A204.1 (cell line): ENCODE results near the gene OR1F1.
"Not testable (repeated sequence)": the region's sequence is repeated elsewhere in the genome, so short reads cannot be mapped to it uniquely, and the experiment has no call there.

Experiments
- FAIRE-seq: peaks from 2 replicates; lab custom pipeline; 2012; peaks lifted over from hg19 to GRCh38; lab: Jason Lieb, UNC

Gene OR1F1

GRCh38 chr16:3187798-3188674, at the start of gene OR1F1:
TSS of gene OR1F1 (plus strand) at chr16:3188204.
- FAIRE-seq, result peak; percentile 83

GRCh38 chr16:3138342-3138741, 49.7 kb upstream of the OR1F1 start:
- FAIRE-seq, result no peak

GRCh38 chr16:3138823-3139426, 49.1 kb upstream of the OR1F1 start:
- no peak for FAIRE-seq

GRCh38 chr16:3139561-3139960, 48.4 kb upstream of the OR1F1 start:
- FAIRE-seq, result not testable (repeated sequence)

- no peak for FAIRE-seq
Observed at GRCh38 chr16:3140603-3141427, 47.2 kb upstream of the OR1F1 start.

GRCh38 chr16:3141781-3142311, 46.2 kb upstream of the OR1F1 start:
- FAIRE-seq, result no peak

GRCh38 chr16:3142327-3142726, 45.7 kb upstream of the OR1F1 start:
- FAIRE-seq, result no peak

- no peak for FAIRE-seq
Observed at GRCh38 chr16:3142770-3143169, 45.2 kb upstream of the OR1F1 start.

GRCh38 chr16:3143189-3143588, 44.8 kb upstream of the OR1F1 start:
- FAIRE-seq, result no peak

GRCh38 chr16:3143598-3144320, 44.2 kb upstream of the OR1F1 start:
- no peak for FAIRE-seq

- no peak for FAIRE-seq
Observed at GRCh38 chr16:3144321-3144983, 43.6 kb upstream of the OR1F1 start.

GRCh38 chr16:3145151-3145550, 42.9 kb upstream of the OR1F1 start:
- FAIRE-seq, result no peak

GRCh38 chr16:3145660-3146059, 42.3 kb upstream of the OR1F1 start:
- no peak for FAIRE-seq

GRCh38 chr16:3147046-3147756, 40.8 kb upstream of the OR1F1 start:
- no peak for FAIRE-seq

GRCh38 chr16:3147757-3148104, 40.3 kb upstream of the OR1F1 start:
- no peak for FAIRE-seq

- no peak for FAIRE-seq
Observed at GRCh38 chr16:3148256-3149192, 39.5 kb upstream of the OR1F1 start.

- FAIRE-seq, result no peak
Observed at GRCh38 chr16:3149193-3149530, 38.8 kb upstream of the OR1F1 start.

GRCh38 chr16:3149630-3150345, 38.2 kb upstream of the OR1F1 start:
- FAIRE-seq, result no peak
